Non-pigmented ciliary epithelial cell (primary cell): ENCODE results near the gene OSBPL2.

Experiments used
- DNase-seq: peaks from one replicate; pipeline ENCODE4 v3.0.0-alpha.2; 2010; ENCODE audit warnings: low read depth

OSBPL2 gene

GRCh38 chr20:62237801-62238568, at the start of gene OSBPL2:
Gene OSBPL2 (plus strand): TSS chr20:62238521. CDS start chr20:62256185, 17,664 bp downstream.
- DNase-seq, result peak; percentile 87

DNA sequence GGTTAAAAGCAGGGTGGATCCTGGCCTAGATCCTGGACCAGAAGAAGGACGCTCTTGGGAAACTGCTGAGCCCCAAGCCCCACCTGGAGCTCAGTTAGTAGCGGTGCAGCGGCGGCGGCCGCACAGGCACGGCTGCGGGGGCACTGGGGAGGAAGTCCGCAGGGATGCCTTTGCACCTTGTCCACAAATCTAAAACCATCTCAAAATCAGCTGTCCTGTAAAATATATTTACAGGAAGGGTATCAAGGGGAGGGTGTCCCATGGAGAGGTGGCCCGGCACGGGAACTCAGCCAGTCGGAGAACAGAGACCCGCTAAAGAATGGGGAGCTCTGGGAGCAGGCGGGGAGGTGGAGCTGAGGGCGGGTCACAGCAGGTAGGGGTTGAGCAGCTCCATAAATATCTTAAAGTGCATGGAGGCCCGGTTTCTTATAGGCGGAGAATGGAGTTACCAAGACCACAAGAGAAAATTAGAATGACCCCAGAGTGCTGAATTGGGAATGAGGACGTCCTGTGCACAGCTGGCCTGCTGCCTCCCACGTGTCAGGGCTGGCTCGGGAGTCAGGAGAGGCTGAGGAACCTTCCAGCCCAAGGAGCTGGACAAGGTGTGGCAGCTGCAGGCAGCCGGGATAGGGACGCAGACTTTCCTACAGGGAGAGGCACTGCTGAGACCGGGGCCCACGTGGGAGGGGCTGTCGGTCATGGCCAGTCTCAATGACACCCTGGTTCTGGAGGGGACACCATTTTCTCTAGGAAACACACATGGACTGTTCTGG, 47.5 kb upstream of the OSBPL2 start:
- DNase-seq, result no peak

DNA sequence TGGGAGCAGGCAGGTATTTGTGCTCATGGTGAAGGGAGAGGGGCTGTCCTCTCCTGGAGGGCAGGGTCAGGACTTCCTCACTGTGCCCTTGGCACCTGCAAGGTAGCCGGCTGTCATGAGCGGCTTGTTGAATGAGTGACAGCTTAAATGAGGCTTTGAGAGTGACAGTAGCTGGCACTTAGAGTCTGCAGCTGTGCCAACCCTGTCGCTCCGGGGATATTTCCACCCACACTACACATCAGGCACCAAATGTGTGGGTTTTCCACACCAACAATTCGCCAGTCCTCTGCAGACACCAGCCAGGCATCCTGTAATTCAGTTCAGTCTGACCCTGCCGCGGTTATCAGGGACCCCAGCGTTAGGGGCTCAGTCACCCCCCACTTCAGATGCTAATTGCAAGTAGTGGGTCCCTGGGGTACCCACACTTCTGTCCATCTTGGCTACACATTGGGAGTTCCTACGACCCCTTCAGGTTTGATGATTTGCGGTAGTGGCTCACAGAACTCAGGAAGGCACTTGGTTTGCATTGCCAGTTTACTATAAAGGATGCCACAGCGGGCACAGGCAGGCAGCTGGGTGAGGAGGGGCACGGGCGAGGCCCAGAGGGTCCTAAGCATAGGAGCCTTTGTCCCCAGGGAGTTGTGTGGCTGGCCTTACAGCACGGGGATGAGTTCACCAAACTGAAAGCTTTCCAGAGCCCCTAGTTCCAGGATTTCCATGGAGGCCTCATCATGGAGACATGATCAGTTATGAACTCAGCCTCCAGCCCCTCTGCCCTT, 46.4 kb upstream of the OSBPL2 start:
- DNase-seq, result no peak

GRCh38 chr20:62192635-62193034, 45.7 kb upstream of the OSBPL2 start:
- no peak for DNase-seq

GRCh38 chr20:62193079-62194025, 45.0 kb upstream of the OSBPL2 start:
- DNase-seq, result no peak

GRCh38 chr20:62195075-62195405, 43.3 kb upstream of the OSBPL2 start:
- no peak for DNase-seq

GRCh38 chr20:62195736-62196135, 42.6 kb upstream of the OSBPL2 start:
- no peak for DNase-seq

- DNase-seq, result no peak
Observed at GRCh38 chr20:62196286-62196685, 42.0 kb upstream of the OSBPL2 start.

DNA sequence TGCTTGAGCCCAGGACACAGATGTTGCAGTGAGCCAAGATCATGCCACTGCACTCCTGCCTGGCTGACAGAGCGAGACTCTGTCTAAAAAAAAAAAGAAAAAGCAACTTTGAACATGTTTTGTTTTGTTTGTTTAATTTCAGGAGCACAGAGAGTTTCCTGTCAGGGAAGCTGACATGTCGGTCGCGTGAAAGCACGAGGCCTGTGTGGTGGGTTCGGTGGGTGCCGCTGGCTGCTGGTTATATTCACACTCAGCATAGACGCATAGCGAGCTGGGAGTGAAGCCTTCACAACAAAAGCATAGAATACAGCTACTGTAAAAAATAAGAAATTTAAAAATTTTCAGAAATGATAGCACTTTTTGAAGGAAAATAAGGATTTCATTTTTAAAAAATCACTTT, 41.0 kb upstream of the OSBPL2 start:
- DNase-seq, result no peak

GRCh38 chr20:62197801-62198200, 40.5 kb upstream of the OSBPL2 start:
- no peak for DNase-seq

DNA sequence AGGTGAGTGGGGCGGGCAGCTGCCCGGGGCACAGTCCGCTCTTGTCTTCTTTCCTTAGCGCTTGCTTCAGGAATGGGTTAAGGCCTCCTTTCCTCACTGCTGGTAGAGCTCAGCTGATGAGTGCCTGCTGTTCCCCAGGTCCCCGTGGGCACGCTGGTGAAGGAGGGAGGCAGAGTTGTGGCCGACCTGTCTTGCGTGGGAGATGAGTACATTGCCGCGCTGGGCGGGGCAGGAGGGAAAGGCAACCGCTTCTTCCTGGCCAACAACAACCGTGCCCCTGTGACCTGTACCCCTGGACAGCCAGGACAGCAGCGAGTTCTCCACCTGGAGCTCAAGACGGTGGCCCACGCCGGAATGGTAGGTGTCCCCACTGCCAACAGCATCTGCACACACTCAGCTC, 39.8 kb upstream of the OSBPL2 start:
- DNase-seq, result no peak

GRCh38 chr20:62198931-62199330, 39.4 kb upstream of the OSBPL2 start:
- DNase-seq, result no peak

DNA sequence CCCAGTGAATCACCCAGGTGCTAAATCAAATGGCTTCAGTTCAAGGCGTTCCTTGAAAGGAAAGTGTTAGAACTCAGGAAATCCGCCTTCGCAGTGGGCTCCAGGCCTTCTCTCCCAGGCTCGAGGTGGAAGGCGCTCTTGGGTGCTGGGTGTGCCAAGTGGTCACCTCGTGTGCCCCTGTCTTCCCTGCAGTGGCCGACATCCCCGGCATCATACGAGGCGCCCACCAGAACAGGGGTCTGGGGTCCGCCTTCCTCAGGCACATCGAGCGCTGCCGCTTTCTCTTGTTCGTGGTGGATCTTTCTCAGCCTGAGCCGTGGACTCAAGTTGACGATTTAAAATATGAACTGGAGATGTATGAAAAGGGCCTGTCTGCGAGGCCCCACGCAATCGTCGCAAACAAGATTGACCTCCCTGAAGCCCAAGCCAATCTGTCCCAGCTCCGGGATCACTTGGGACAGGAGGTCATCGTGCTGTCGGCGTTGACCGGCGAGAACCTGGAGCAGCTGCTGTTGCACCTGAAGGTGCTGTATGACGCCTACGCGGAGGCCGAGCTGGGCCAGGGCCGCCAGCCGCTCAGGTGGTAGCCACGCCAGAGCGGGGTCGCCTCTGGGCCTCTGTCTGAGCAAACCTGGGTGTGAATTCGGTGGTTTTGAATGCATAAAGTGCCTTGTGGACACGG, 37.7 kb upstream of the OSBPL2 start:
- DNase-seq, result no peak

- no peak for DNase-seq
Observed at GRCh38 chr20:62201173-62202082, 36.9 kb upstream of the OSBPL2 start.

GRCh38 chr20:62202083-62202395, 36.3 kb upstream of the OSBPL2 start:
- no peak for DNase-seq

DNA sequence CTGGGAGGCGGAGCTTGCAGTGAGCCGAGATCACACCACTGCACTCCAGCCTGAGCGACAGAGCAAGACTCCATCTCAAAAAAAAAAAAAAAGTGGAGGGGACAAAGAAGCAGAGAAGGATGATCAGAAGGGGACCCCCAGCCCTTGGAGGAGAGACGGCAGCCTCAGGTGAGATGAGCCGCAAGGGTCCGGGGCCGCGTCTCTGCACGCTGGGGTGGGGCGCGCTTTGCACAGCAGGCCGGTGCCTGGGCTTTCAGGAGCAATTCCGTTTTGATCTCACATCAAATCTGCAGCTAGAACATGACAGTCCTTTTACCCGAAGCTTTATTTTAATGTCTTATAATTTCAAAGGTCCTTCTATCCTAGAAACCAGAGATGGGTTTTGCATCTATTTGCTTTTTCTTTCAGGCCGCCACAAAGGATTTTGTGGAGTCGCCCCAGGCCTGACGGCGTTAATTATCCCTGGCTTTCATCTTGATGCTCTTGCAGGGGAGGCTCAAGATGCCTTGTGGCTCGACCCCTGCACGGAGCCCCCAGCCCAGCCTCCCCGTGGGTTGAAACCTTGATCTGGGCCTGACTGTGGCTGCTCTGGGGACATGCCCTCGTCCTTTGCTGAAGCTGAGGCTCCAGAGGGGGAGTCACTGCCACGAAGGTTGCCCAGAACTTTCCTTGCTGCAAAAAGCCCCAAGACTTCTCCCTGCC, 35.5 kb upstream of the OSBPL2 start:
- no peak for DNase-seq

DNA sequence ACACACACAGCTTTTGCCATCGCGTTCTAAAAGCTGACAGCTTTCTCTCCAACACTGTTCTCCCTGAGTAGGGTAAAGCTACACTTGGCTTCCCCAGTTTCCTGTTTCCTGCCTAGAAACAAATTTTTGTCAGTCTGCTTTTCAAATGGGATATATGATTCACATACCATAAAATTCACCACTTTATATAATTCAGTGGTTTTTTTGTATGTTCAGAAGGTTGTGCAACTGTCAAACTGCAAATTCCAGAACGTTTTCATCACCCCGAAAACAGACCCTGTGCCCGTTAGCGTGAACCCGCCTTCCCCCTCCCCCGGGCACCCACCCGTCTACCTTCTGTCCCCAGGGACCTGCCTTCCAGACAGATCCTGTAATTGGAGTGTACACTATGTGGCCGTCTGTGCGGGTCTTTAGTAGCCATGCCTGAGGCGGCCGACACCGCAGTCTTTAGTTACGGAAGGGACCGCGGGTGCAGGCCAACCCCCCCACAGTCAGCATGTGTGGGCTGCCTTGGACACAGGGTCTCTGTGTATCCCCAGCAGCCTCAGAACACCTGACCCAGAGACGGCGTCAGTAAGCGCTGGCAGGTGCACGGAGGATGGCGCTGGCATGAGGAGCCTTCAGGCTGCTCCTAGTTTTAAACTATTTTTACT, 34.8 kb upstream of the OSBPL2 start:
- no peak for DNase-seq

GRCh38 chr20:62205618-62206387, 32.5 kb upstream of the OSBPL2 start:
- DNase-seq, result no peak
